COLO829 (cell line): ENCODE measurements around the gene SMAD5.

Experiments
- DNase-seq: peaks from one replicate; pipeline ENCODE4 v3.0.0; 2012; ENCODE audit warnings: low spot score

Gene SMAD5

GRCh38 chr5:136222580-136223235, 90.1 kb downstream of the SMAD5 start:
- no peak for DNase-seq

GRCh38 chr5:136225796-136226195, 93.2 kb downstream of the SMAD5 start:
- DNase-seq = no peak

GRCh38 chr5:136226401-136226800, 93.8 kb downstream of the SMAD5 start:
- DNase-seq = no peak

GRCh38 chr5:136228136-136228757, 95.6 kb downstream of the SMAD5 start:
- no peak for DNase-seq

- DNase-seq = no peak
Measured at GRCh38 chr5:136230176-136230575, 97.5 kb downstream of the SMAD5 start.

GRCh38 chr5:136232316-136232715, 99.7 kb downstream of the SMAD5 start:
- DNase-seq = no peak
